BJ (cell line): ENCODE data around the gene FARP2. TPM values are rescaled to one million over a fixed set of nuclear protein-coding genes. Genes with fewer than 3 reads are reported as not detected.
"Not testable (repeated sequence)": the region's sequence is repeated elsewhere in the genome, so short reads cannot be mapped to it uniquely, and the experiment has no call there.

Experiments
- CTCF ChIA-PET: fragments of 350-600 bp; formaldehyde crosslinking; extraction: SDS; loops from one replicate; lab custom pipeline; 2021; ENCODE audit warnings: antibody characterized with exemption, inconsistent platforms; lab: Yijun Ruan, JAX
- POLR2A ChIA-PET: fragments of 300-600 bp; sonication (Branson Sonifier 250); formaldehyde crosslinking; extraction: SDS; loops from one replicate; lab custom pipeline; 2021; ENCODE audit warnings: antibody characterized with exemption; lab: Charles Lee
- DNase-seq: peaks from one replicate; pipeline ENCODE4 v3.0.0-alpha.2; 2011; ENCODE audit warnings: low read depth
- H3K27me3 ChIP-seq: 2 replicates; pipeline ENCODE4 v1.6.0; 2011; ENCODE audit warnings: low read length; ENCODE audit not compliant: control insufficient read depth, insufficient read depth
- H3K36me3 ChIP-seq: 2 replicates; pipeline ENCODE4 v1.5.1; 2011; ENCODE audit warnings: low read length; ENCODE audit not compliant: control insufficient read depth, insufficient read depth
- H3K4me3 ChIP-seq: 2 replicates; pipeline ENCODE4 v1.5.1; 2011; ENCODE audit warnings: low read depth, mild to moderate bottlenecking, control low read depth, low read length
- CTCF ChIP-seq: IDR thresholded peaks from 2 replicates; pipeline ENCODE4 v1.5.1; 2011; ENCODE audit warnings: low read depth, mild to moderate bottlenecking, control low read depth, inconsistent platforms, low read length, moderate library complexity; ENCODE audit not compliant: insufficient read depth
- polyA plus RNA-seq: library from polyadenylated mRNA; depleted of rRNA; stranded (reverse); fragments of >200 nt; gene quantifications from 2 replicates; pipeline ENCODE4 v1.2.3, GENCODE V29; 2011

FARP2 gene
- polyA plus RNA-seq, 1 experiment: 28.7 TPM

DNA sequence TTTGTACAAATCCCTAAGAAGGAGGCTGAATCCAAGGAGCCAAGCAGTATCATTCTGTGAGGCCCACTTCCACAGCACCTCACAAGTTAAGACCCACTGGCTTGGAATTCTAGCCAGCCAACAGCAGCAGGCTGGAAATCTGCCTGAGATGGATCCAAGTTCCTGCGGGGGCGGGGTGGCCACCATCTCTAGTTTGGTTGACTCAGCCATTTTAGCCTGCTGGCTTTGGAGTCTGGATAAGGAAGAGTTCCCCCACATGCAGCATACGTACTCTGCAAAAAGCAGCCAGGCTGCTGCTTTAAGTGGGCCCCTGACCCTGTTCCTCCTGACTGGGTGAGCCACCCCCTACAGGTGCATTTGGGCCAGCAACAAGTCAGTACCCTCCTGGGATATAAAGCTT, 65.2 kb downstream of the FARP2 start:
- TF ChIP-seq CTCF: no peak
- DNase-seq: no peak
- peaks cover 8% of the 10 kb centered on the region for H3K36me3 ChIP-seq
- no peak overlapping the region for H3K4me3 ChIP-seq
- no peaks in the 10 kb centered on the region for H3K27me3 ChIP-seq
- ChIA-PET POLR2A (no interaction called here), CTCF (interaction anchor here (0.6 kb wide), 1 partner anchor 161 kb away, joined by 3 read pairs; no protein-coding TSS in a partner anchor)

- H3K27me3 ChIP-seq, CTCF ChIA-PET, H3K36me3 ChIP-seq, DNase-seq, H3K4me3 ChIP-seq: not testable (repeated sequence)
- POLR2A ChIA-PET: interaction anchor here (0.6 kb wide), 1 partner anchor 27 kb away, joined by 4 read pairs; no protein-coding TSS in a partner anchor
These were observed 65.9 kb downstream of the FARP2 start for GRCh38 chr2:241421942-241422341.

DNA sequence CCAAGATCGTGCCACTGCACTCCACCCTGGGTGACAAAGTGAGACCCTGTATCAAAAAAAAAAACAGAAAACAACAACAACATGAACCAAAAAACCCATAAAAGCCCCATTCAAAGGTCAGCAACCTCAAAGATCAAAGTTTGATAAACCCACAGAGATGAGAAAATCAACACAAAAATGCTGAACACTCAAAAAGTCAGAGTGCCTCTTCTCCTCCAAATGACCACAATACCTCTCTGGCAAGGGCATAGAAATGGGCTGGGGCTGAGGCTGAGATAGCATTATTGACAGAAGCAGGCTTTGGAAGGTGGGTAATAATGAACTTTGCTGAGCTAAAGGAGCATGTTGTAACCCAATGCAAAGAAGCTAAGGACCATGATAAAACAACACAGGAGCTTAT, 66.3 kb downstream of the FARP2 start:
- CTCF ChIA-PET: no interaction called here
- Histone ChIP-seq H3K4me3 (no peak overlapping the region), H3K27me3 (no peaks in the 10 kb centered on the region), H3K36me3 (peaks cover 8% of the 10 kb centered on the region)
- no peak for TF ChIP-seq CTCF
- DNase-seq: no peak
- POLR2A ChIA-PET: interaction anchor here (0.6 kb wide), 1 partner anchor 27 kb away, joined by 4 read pairs; no protein-coding TSS in a partner anchor

GRCh38 chr2:241423489-241423888, 67.4 kb downstream of the FARP2 start:
- DNase-seq, H3K4me3 ChIP-seq, H3K36me3 ChIP-seq, POLR2A ChIA-PET, H3K27me3 ChIP-seq: not testable (repeated sequence)
- CTCF ChIA-PET: interaction anchor here (0.5 to 0.9 kb wide), 2 partner anchors 16 to 52 kb away, joined by 3 read pairs; no protein-coding TSS in a partner anchor

DNA sequence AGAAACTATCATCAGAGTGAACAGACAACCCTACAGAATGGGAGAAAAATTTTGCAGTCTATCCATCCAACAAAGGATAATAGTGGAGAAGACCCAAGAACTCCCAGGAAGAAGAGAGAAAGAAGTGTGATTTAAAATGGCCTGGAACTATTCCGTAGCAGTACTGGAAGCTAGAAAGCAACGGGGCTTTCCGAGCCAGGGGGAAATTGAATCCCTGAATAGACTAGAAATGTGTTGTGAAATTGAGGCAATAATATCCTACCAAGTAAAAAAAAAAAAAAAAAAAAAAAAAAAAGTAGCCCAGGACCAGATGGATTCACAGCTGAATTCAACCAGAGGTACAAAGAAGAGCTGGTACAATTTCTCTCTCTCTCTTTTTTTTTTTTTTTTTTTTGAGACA, 69.3 kb downstream of the FARP2 start:
- POLR2A ChIA-PET: no interaction called here
- no peak for TF ChIP-seq CTCF
- CTCF ChIA-PET: interaction anchor here (0.6 kb wide), 1 partner anchor 546 kb away, joined by 3 read pairs; no protein-coding TSS in a partner anchor
- Histone ChIP-seq H3K36me3 (peaks cover 7% of the 10 kb centered on the region), H3K27me3 (no peaks in the 10 kb centered on the region), H3K4me3 (no peak overlapping the region)
- DNase-seq: no peak

DNA sequence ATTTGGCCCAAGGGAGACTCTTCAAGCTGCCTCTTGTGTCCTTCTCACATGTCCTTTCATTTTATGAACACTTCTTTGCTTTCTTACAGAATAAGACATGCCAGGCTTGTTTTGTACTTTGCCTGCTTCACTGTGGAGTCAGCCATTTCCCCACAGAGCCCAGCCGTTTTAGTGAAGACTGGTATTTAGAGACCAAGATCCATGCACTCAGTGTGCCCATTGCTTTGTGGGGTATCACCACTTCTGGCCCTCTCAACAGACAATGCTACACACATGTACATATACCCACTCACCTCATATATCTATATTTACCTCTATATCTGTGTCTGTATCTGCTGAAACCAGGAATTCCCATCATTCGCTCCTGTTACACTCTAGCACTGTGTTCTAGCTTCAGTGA, 74.1 kb downstream of the FARP2 start:
- DNase-seq: no peak
- Histone ChIP-seq H3K4me3 (no peak overlapping the region), H3K36me3 (peaks cover 9% of the 10 kb centered on the region), H3K27me3 (no peaks in the 10 kb centered on the region)
- no peak for TF ChIP-seq CTCF
- CTCF ChIA-PET: interaction anchor here (1.5 kb wide), 1 partner anchor 13 kb away, joined by 4 read pairs; no protein-coding TSS in a partner anchor
- POLR2A ChIA-PET: no interaction called here
